Astrocyte (in vitro differentiated cells and primary cell): ENCODE measurements around the gene BUB1. TPM values are rescaled to one million over a fixed set of nuclear protein-coding genes. Genes with fewer than 3 reads are reported as not detected.

Experiments used
- DNase-seq: peaks from one replicate; pipeline ENCODE4 v3.0.0-alpha.2; 2010; ENCODE audit warnings: low read depth
- FAIRE-seq: peaks from 2 replicates; lab custom pipeline; 2011; peaks lifted over from hg19 to GRCh38; lab: Jason Lieb, UNC
- H2AFZ ChIP-seq: 2 replicates; pipeline ENCODE4 v1.6.0; 2012; ENCODE audit warnings: low read depth, low read length, inconsistent platforms
- H3K27ac ChIP-seq: 2 replicates; pipeline ENCODE4 v1.5.1; 2011; ENCODE audit warnings: low read depth, low read length, inconsistent platforms
- H3K27me3 ChIP-seq: 2 replicates; pipeline ENCODE4 v1.6.0; 2011; ENCODE audit warnings: low read length, inconsistent platforms; ENCODE audit not compliant: insufficient read depth
- H3K36me3 ChIP-seq: 2 replicates; pipeline ENCODE4 v1.5.1; 2011; ENCODE audit warnings: low read length, inconsistent platforms; ENCODE audit not compliant: insufficient read depth
- H3K4me1 ChIP-seq: 2 replicates; pipeline ENCODE4 v1.5.1; 2011; ENCODE audit warnings: low read length, inconsistent platforms; ENCODE audit not compliant: insufficient read depth
- H3K4me2 ChIP-seq: 2 replicates; pipeline ENCODE4 v1.6.0; 2012; ENCODE audit warnings: low read length, inconsistent platforms
- H3K4me3 ChIP-seq: 2 replicates; pipeline ENCODE4 v1.5.1; 2011; ENCODE audit warnings: low read depth, mild to moderate bottlenecking, low read length, inconsistent platforms; ENCODE audit not compliant: insufficient read depth
- H3K79me2 ChIP-seq: 2 replicates; pipeline ENCODE4 v1.6.0; 2012; ENCODE audit warnings: mild to moderate bottlenecking, low read length, inconsistent platforms; ENCODE audit not compliant: insufficient read depth
- H3K9ac ChIP-seq: 2 replicates; pipeline ENCODE4 v1.6.0; 2012; ENCODE audit warnings: mild to moderate bottlenecking, low read length, inconsistent platforms
- H3K9me3 ChIP-seq: 2 replicates; pipeline ENCODE4 v1.5.1; 2012; ENCODE audit warnings: low read depth, mild to moderate bottlenecking, low read length, inconsistent platforms; ENCODE audit not compliant: insufficient read depth
- H4K20me1 ChIP-seq: 2 replicates; pipeline ENCODE4 v1.6.0; 2012; ENCODE audit warnings: low read length, inconsistent platforms; ENCODE audit not compliant: insufficient read depth
- H3K27ac Mint-ChIP-seq: one replicate; pipeline ENCODE4 v1.8.0; 2021; ENCODE audit warnings: mild to moderate bottlenecking, mixed read lengths; ENCODE audit not compliant: unreplicated experiment
- H3K27me3 Mint-ChIP-seq: one replicate; pipeline ENCODE4 v1.8.0; 2021; ENCODE audit warnings: low read depth, mixed read lengths; ENCODE audit not compliant: unreplicated experiment
- H3K36me3 Mint-ChIP-seq: one replicate; pipeline ENCODE4 v1.8.0; 2021; ENCODE audit warnings: low read depth, mixed read lengths; ENCODE audit not compliant: unreplicated experiment
- H3K4me1 Mint-ChIP-seq: one replicate; pipeline ENCODE4 v1.8.0; 2021; ENCODE audit warnings: low read depth, mixed read lengths; ENCODE audit not compliant: unreplicated experiment
- H3K4me3 Mint-ChIP-seq: one replicate; pipeline ENCODE4 v1.8.0; 2021; ENCODE audit warnings: mild to moderate bottlenecking, moderate library complexity, mixed read lengths; ENCODE audit not compliant: unreplicated experiment
- H3K9me3 Mint-ChIP-seq: one replicate; pipeline ENCODE4 v1.8.0; 2021; ENCODE audit warnings: mild to moderate bottlenecking, mixed read lengths; ENCODE audit not compliant: unreplicated experiment
- EZH2 ChIP-seq: IDR thresholded peaks from 2 replicates; pipeline ENCODE4 v1.6.1; 2012; ENCODE audit warnings: mild to moderate bottlenecking, low read length, inconsistent platforms; ENCODE audit not compliant: insufficient read depth
- total RNA-seq: library from RNA; stranded (reverse); gene quantifications from 2 replicates; pipeline ENCODE4 v1.2.1, GENCODE V29; 2021
- TF ChIP-seq, protein P1 (sequence below): IDR thresholded peaks from 2 replicates; pipeline ENCODE4 v1.5.1; 2011; ENCODE audit warnings: low read depth, mild to moderate bottlenecking, inconsistent platforms, low read length, moderate library complexity; ENCODE audit not compliant: insufficient read depth

BUB1 gene
- total RNA-seq, 1 donor from 2014 or later = 8.0 TPM

DNA sequence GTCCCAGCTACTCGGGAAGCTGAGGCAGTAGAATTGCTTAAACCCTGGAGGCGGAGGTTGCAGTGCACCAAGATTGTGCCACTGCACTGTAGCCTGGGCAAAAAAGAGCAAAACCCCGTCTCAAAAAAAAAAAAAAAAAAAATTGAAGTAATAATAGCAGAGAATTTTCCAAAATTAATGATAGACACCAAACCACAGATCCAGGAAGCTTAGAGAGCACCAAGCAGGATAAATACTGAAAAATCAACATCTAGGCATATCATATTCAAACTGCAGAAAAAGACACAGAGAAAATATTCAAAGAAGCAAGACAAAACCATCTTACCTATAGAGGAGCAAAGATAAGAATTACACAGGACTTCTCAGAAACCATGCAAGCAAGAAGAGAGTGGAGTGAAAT is 33.5 kb downstream of the BUB1 start:
- FAIRE-seq (no peak), DNase-seq (no peak)
- Histone ChIP-seq H3K27me3 (no peaks in the 10 kb centered on the region), H3K4me1 (no peaks in the 10 kb centered on the region), H3K4me3 (no peak overlapping the region), H3K27ac (no peak overlapping the region), H3K9me3 (no peaks in the 10 kb centered on the region), H3K79me2 (peaks cover 15% of the 10 kb centered on the region), H4K20me1 (no peaks in the 10 kb centered on the region), H3K36me3 (peaks cover 19% of the 10 kb centered on the region), H3K4me2 (no peak overlapping the region), H3K9ac (no peak overlapping the region), H2AFZ (no peak overlapping the region)
- Mint-ChIP-seq H3K36me3 (no peaks in the 10 kb centered on the region), H3K27me3 (no peaks in the 10 kb centered on the region), H3K9me3 (no peaks in the 10 kb centered on the region), H3K4me1 (no peaks in the 10 kb centered on the region), H3K27ac (no peak overlapping the region), H3K4me3 (no peak overlapping the region)
- no peak for TF ChIP-seq EZH2
- TF ChIP-seq, protein P1, sequence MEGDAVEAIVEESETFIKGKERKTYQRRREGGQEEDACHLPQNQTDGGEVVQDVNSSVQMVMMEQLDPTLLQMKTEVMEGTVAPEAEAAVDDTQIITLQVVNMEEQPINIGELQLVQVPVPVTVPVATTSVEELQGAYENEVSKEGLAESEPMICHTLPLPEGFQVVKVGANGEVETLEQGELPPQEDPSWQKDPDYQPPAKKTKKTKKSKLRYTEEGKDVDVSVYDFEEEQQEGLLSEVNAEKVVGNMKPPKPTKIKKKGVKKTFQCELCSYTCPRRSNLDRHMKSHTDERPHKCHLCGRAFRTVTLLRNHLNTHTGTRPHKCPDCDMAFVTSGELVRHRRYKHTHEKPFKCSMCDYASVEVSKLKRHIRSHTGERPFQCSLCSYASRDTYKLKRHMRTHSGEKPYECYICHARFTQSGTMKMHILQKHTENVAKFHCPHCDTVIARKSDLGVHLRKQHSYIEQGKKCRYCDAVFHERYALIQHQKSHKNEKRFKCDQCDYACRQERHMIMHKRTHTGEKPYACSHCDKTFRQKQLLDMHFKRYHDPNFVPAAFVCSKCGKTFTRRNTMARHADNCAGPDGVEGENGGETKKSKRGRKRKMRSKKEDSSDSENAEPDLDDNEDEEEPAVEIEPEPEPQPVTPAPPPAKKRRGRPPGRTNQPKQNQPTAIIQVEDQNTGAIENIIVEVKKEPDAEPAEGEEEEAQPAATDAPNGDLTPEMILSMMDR = no peak

DNA sequence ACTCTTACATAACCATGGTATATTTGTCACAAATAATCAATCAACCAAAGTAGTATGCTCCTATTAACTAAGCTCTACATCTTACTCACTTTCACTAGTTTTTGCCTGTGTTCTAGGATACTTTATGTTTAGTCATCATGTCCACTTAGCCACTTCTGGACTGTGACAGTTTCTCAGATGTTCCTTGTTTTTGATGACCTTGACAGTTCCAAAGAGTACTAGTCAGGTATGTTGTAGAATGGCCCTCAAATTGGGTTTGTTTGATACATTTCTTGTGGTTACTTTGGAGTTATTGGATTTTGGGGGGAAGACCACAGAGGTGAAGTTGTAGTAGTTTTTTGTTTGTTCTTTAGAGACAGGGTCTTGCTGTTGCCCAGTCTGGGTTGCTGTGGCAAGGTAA is 35.5 kb downstream of the BUB1 start:
- no peak for FAIRE-seq
- Histone ChIP-seq H3K4me3 (no peak overlapping the region), H3K4me1 (no peaks in the 10 kb centered on the region), H3K27me3 (no peaks in the 10 kb centered on the region), H2AFZ (no peak overlapping the region), H4K20me1 (no peaks in the 10 kb centered on the region), H3K4me2 (no peak overlapping the region), H3K27ac (no peak overlapping the region), H3K9me3 (no peaks in the 10 kb centered on the region), H3K36me3 (peaks cover 22% of the 10 kb centered on the region), H3K79me2 (peaks cover 10% of the 10 kb centered on the region), H3K9ac (no peak overlapping the region)
- Mint-ChIP-seq H3K4me1 (no peaks in the 10 kb centered on the region), H3K4me3 (no peak overlapping the region), H3K27ac (no peak overlapping the region), H3K36me3 (no peaks in the 10 kb centered on the region), H3K9me3 (no peaks in the 10 kb centered on the region), H3K27me3 (no peaks in the 10 kb centered on the region)
- DNase-seq = no peak
- TF ChIP-seq, protein P1 = no peak
- no peak for TF ChIP-seq EZH2

DNA sequence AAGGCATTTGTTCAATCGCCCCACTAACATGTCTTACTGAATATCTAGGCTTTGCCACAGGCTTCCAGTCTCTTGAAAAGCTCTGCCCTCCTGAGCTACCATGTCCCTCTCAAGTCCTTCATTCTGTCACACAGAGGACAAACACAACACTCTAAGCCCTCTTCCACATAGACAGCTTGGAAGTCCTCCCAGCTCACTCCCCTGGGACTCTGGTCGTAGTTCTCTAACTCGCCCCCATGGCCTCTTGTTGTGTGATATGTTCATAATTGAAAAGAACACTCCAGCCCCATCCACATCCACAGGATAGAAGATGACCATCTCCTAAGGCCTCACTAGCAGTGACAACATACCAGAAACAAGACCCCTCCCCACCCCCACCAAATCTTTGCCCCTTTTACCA is 37.9 kb downstream of the BUB1 start:
- H3K9me3 ChIP-seq = no peaks in the 10 kb centered on the region

More for the DNA sequence above, 37.9 kb downstream of the BUB1 start:
- H2AFZ ChIP-seq = no peak overlapping the region
- TF ChIP-seq, protein P1 = no peak
- no peak for TF ChIP-seq EZH2
- no peaks in the 10 kb centered on the region for H3K27me3 ChIP-seq
- Mint-ChIP-seq H3K36me3 (no peaks in the 10 kb centered on the region), H3K9me3 (no peaks in the 10 kb centered on the region), H3K27ac (no peak overlapping the region), H3K4me3 (no peak overlapping the region), H3K27me3 (no peaks in the 10 kb centered on the region), H3K4me1 (no peaks in the 10 kb centered on the region)
- no peak overlapping the region for H3K4me2 ChIP-seq
- no peak overlapping the region for H3K4me3 ChIP-seq
- H3K36me3 ChIP-seq = peaks cover 27% of the 10 kb centered on the region
- FAIRE-seq (no peak), DNase-seq (no peak)
- no peaks in the 10 kb centered on the region for H4K20me1 ChIP-seq
- no peaks in the 10 kb centered on the region for H3K79me2 ChIP-seq
- no peak overlapping the region for H3K9ac ChIP-seq
- H3K27ac ChIP-seq = no peak overlapping the region
- H3K4me1 ChIP-seq = no peaks in the 10 kb centered on the region
